GM20000 (cell line): Measurements from ENCODE around the gene UNC45B.
"Not testable (repeated sequence)": the region's sequence is repeated elsewhere in the genome, so short reads cannot be mapped to it uniquely, and the experiment has no call there.

Experiments used
- DNase-seq: peaks from one replicate; pipeline ENCODE4 v3.0.0; 2012; ENCODE audit warnings: low spot score
- CTCF ChIP-seq: IDR thresholded peaks from 2 replicates; pipeline ENCODE4 v1.5.1; 2012; ENCODE audit warnings: mild to moderate bottlenecking, control low read depth; ENCODE audit errors: extremely low read depth, missing control alignments

The UNC45B gene

GRCh38 chr17:35227546-35227945, 79.9 kb downstream of the UNC45B start:
- no peak for DNase-seq
- no peak for TF ChIP-seq CTCF

GRCh38 chr17:35229638-35230037, 82.0 kb downstream of the UNC45B start:
- no peak for DNase-seq

GRCh38 chr17:35234315-35234714, 86.7 kb downstream of the UNC45B start:
- not testable (repeated sequence) for DNase-seq

More at GRCh38 chr17:35229638-35230037, 82.0 kb downstream of the UNC45B start:
- no peak for TF ChIP-seq CTCF

GRCh38 chr17:35235289-35235688, 87.7 kb downstream of the UNC45B start:
- no peak for TF ChIP-seq CTCF
- DNase-seq = no peak

- TF ChIP-seq CTCF = no peak
- DNase-seq = no peak
These were observed 88.3 kb downstream of the UNC45B start for GRCh38 chr17:35235917-35236316.

- no peak for DNase-seq
These were observed 89.2 kb downstream of the UNC45B start for GRCh38 chr17:35236821-35237220.

GRCh38 chr17:35238821-35239220, 91.2 kb downstream of the UNC45B start:
- TF ChIP-seq CTCF = no peak
- no peak for DNase-seq

More at GRCh38 chr17:35236821-35237220, 89.2 kb downstream of the UNC45B start:
- TF ChIP-seq CTCF = no peak
